Measurements from ENCODE around the gene SELL.
"Not testable (repeated sequence)": the region's sequence is repeated elsewhere in the genome, so short reads cannot be mapped to it uniquely, and the experiment has no call there.

Gene SELL

DNA sequence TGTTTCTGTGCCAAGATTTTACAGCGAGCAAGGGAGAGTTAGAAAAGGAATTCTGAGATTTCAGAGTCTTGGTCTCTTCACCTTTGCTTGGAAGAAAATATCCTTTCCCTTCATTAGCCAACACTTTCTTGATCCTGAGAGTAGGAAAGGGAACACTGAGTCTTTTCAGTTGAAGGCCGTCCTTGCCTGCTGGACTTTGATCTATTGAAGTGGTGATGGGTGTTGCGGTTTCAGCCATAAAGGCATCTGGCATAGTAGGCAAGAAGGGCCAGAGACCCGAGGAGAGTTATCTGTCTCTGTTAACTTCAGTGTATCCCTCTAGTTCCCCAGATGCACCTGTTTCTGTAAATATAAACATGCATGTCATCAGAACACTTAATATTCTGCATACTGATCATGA is 12.7 kb upstream of the SELL start:
- H3K4me3 ChIP-seq (ENCODE audit: low read length): no peak overlapping the region
- no peak for TF ChIP-seq ZNF274 (IDR thresholded peaks at IDR 0.05; ENCODE audit: low read depth, low read length)

DNA sequence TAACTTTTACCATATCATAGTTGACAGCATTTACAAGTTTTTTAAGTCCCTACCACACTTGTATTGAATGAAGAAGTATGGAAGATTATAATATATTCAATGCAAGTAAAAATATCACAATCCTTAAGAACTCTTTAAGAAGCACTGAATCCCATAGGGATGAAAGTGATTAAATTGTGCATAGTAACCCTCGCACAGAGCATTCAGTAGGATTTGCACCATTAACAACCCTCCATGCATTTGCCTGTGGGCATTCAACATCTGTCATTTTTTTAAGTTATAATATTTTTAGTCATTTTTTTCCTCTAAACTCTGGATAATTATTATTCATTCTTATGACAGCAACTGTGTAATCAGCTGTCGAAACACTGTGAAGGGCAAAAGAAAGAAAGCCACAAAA is 12.3 kb upstream of the SELL start:
- no peak overlapping the region for H3K4me3 ChIP-seq (ENCODE audit: low read length)
- TF ChIP-seq ZNF274 (IDR thresholded peaks at IDR 0.05; ENCODE audit: low read depth, low read length): no peak

DNA sequence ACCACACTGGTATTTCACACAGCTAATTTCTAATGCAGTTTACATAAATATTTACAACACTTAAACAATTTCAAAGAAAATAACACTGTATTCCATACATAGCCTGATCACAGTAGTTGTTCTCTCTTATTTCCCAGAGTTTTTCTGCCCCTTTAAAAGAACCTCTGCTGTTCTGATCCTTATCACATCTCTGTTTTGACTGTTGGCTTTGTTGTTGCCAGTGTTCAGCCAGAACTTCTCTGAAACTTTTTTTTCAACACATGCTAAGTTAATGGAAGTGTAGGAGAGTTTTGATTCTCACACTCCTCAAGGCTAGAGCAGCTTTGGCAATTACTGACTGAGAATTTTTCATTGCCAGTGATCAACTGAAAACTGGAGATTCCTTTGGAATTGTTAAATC is 11.4 kb upstream of the SELL start:
- no peak for TF ChIP-seq ZNF274 (IDR thresholded peaks at IDR 0.05; ENCODE audit: low read depth, low read length)
- no peak overlapping the region for H3K4me3 ChIP-seq (ENCODE audit: low read length)

DNA sequence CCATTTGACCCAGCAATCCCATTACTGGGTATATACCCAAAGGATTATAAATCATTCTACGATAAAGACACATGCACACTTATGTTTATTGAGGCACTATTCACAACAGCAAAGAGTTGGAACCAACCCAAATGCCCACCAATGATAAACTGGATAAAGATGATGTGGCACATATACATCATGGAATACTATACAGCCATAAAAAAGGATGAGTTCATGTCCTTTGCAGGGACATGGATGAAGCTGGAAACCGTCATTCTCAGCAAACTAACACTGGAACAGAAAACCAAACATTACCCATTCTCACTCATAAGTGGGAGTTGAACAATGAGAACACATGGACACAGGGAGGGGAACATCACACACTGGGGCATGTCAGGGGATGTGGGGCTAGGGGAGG is 3.7 kb upstream of the SELL start:
- not testable (repeated sequence) for H3K4me3 ChIP-seq (ENCODE audit: low read length)

DNA sequence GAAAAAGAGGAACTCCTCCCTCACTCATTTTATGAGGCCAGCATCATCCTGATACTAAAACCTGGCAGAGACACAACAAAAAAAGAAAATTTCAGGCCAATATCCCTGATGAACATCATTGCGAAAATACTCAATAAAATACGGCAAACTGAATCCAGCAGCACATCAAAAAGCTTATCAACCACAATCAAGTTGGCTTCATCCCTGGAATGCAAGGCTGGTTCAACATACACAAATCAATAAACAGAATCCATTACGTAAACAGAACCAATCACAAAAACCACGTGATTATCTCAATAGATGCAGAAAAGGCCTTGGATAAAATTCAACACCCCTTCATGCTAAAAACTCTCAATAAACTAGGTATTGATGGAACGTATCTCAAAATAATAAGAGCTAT is 1.7 kb upstream of the SELL start:
- not testable (repeated sequence) for H3K4me3 ChIP-seq (ENCODE audit: low read length)

DNA sequence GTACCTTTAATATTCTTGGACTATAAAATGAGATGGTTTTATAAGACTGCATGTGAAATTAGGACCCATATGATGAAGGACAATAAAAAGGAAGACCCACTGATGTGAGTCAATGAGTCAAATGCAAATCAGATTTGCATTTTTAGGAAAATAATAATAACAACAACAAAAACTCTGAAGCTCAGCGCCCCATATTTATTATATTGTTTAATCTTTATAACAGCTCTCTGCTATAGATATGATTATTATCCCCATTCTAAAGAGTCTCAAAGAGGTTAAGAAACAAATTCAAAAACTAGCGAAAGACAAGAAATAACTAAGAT is 850 bp upstream of the SELL start:
- TF ChIP-seq ZNF274 (IDR thresholded peaks at IDR 0.05; ENCODE audit: low read depth, low read length): no peak
- no peak overlapping the region for H3K4me3 ChIP-seq (ENCODE audit: low read length)

DNA sequence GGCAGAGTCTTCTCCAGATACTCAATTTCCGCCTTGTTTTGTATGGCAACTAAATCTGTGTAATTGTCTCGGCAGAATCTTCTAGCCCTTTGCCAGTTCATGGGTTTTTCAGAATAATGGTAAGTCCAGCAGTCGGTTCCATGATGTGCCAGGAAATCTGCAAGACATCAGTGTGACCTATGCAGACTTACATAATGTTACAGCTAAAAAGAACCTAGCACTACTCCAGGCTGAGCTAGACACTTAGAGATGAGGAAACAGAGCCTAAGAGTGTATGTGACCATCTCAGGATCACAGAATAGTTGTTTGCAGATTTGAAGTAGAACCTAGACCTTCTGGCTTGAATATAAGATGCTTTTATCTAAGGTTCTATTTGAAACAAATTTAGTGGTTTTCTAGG is 2.8 kb downstream of the SELL start:
- no peak for TF ChIP-seq ZNF274 (IDR thresholded peaks at IDR 0.05; ENCODE audit: low read depth, low read length)
- peak overlapping the region; percentile 1; the same call in 1 of the 2 replicates for H3K4me3 ChIP-seq (ENCODE audit: low read length)

DNA sequence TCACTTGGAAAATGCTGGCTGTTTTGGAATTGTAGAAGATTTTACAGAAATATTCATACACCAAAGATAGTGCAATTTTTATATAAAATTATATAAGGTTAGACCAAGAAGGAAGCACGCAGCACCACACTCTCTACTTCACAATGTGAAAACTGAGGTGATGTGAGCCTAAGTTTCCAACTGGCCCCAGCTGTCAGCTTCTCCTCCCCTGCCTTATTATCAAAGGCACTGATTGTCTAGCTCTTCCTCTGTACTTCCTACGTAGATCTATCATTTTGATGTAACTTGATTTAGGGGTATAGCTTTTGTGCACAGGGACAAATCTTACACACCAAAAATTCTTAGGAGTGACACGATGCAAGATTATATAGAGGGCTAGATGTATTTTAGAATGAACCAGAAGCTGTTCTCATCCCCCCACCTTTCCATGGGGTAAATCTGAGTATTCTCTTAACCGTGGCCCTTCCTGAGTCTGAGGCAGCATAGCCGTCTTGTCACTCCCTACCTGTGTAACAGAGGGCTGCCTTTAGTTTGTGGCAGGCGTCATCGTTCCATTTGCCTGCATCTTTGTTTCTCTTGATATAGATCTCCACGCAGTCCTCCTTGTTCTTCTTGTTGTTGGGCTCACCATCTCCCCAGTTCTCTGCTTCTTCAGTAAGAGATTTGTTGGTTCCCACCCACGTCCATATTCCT is 3.4 kb downstream of the SELL start:
- no peak for TF ChIP-seq ZNF274 (IDR thresholded peaks at IDR 0.05; ENCODE audit: low read depth, low read length)
- H3K4me3 ChIP-seq (ENCODE audit: low read length): peak overlapping the region; percentile 1; the same call in 1 of the 2 replicates

DNA sequence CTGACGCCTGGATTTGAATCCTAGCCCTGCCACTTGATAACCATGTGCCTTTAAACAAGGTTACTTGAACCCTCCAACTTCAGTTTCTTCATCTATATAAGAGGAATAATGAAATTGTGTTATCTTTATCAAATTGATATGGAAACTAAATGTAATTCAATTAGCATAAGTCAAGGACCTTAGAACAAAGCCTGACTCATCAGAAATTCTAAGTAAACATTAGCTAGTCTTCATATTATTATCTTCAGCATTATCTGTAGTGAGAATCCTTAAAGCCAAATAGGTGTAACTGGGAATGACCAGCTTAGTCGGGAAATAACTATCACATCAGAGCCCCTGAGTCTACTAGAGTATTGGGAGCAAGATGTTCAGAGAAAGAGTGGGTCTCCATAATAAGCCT is 6.6 kb downstream of the SELL start:
- no peak overlapping the region for H3K4me3 ChIP-seq (ENCODE audit: low read length)
- TF ChIP-seq ZNF274 (IDR thresholded peaks at IDR 0.05; ENCODE audit: low read depth, low read length): no peak

DNA sequence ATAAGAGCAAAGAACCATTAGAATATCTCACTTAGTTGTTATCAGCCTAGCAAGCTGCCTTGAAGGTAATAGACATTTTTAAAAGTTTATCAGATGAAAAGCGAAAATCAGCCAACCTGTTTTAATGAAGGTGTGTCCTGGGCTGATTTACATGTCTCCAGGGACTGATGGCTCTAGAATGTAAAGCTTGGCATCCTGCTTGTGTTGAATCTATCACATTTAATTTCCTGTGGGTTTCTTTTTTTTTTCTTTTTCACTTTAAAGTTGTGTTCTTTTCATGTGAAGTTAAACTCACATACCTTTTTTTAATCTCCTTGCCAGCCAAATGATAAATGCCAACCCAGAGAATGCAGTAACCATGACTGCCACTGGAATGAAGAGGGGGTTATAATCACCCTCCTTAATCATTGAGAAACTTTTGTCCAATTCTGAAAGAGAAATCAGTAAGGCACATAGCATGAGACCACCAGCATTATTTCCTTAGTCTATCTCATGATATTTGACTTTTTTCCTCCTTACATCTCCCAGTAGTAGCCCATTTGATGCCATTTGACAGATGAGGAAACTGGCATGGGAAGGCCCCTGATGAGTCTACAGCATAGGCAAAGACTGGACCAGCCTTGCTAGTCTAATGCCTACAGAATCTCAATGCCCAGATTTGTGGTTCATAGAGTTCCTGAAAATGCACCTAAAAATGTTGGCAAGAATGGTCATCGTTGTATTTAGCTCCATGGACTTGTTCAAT is 10.0 kb downstream of the SELL start:
- no peak for TF ChIP-seq ZNF274 (IDR thresholded peaks at IDR 0.05; ENCODE audit: low read depth, low read length)
- no peak overlapping the region for H3K4me3 ChIP-seq (ENCODE audit: low read length)

DNA sequence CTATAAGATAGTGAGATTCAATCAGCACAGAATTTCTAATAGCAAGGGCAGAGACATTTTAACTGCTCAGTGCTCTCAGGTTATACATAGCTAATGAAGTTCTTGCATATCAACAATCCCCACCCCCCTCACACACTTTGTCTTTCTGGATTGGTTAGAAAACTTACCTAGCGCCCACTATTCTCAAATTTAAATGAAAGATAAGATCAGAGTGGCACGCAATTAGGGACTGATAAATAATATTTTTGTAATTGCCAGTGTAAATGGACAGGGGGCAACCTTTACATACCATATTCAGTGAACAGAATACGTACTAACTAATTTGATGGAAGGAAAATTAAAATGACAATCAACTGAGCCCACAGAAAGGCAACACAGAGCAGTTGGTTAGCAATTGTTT is 11.7 kb downstream of the SELL start:
- no peak overlapping the region for H3K4me3 ChIP-seq (ENCODE audit: low read length)
- no peak for TF ChIP-seq ZNF274 (IDR thresholded peaks at IDR 0.05; ENCODE audit: low read depth, low read length)

DNA sequence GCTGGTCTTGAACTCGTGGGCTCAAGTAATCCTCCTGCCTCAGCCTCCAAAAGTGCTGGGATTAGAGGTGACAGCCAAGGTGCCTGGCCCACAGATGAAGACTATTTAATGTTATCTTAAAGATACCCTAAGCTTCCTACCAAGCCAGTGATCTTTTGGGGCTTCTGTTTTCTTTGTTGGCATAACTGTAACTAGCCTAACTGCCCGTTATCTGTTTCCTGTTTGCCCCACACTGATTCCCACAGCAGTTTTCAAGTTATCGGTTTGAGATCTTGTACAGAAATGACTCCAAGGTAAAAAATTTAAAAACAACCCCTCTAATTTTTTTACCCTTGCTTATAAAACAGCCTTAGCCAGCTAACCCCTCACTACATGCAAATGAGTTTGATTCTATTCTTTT is 12.4 kb downstream of the SELL start:
- no peak overlapping the region for H3K4me3 ChIP-seq (ENCODE audit: low read length)
- no peak for TF ChIP-seq ZNF274 (IDR thresholded peaks at IDR 0.05; ENCODE audit: low read depth, low read length)

DNA sequence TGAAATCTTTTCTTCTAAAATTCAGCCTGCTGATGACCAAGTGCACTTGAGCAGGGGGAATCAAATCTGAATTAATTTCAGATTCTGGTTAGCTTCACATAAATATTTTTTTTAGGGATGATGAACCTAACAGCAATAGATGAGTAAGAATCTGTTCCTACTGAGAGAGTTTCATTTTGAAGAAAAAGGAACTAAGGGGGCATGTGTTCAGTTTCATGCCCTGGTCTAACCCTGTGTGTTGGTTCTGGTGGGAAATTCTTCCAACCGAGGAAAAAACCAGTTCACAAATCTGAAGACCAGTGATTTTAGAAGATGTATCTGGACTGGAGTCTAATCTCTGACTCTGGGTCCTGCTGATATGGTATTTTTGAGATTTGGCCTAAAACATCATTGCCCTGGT is 13.7 kb downstream of the SELL start:
- no peak for TF ChIP-seq ZNF274 (IDR thresholded peaks at IDR 0.05; ENCODE audit: low read depth, low read length)
- no peak overlapping the region for H3K4me3 ChIP-seq (ENCODE audit: low read length)

DNA sequence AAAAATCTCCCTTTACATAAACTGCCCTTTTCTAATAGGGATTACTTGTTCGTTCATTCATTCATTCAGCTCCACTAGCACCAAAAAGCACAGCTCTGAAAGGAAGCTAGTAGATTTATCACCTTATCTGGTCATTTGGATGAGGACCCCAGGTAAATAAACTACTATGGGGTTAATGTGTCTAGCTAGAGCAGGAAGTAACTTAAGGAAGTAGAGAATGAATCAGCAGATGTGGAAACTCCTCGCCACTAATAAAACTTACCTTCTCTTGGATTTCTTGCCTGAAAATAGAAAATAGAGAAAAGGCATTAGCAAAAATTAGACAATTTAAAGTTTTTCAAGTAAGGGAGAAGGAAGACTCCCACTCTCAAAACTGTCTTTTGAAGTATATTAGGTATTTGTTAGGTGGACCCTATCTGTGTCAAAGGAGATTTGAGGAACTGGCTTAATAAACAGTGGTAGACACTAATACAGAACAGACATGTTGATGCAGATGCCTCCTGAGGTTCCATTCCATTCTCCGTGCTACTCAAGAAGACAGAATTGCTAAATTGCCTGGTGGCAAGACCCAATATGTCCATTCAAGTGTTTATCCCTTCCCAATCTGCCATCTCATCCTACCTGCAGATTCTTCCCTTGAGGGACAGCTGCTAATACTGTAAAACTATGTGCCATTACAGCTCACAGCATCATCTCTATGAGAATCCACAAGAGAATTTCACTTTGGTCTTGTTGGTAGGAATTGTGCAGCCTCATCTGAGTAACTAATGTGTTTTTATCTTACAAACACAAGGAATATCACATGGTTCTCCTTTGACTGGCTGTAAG is 14.9 kb downstream of the SELL start:
- no peak for TF ChIP-seq ZNF274 (IDR thresholded peaks at IDR 0.05; ENCODE audit: low read depth, low read length)

More for the DNA sequence above, 14.9 kb downstream of the SELL start:
- peak overlapping the region; percentile 17; the same call in 1 of the 2 replicates for H3K4me3 ChIP-seq (ENCODE audit: low read length)
